PFSK-1 (cell line): Measurements from ENCODE around the gene CD247.

Experiments
- REST ChIP-seq, 2 experiments: IDR thresholded peaks; 2 replicates each; pipeline versions ENCODE4 v1.6.1 to v1.8.0; 2011 to 2012; ENCODE audit warnings: low read depth in 2 of 2, low read length in 2 of 2, control low read depth in 1 of 2, inconsistent platforms in 1 of 2, mild to moderate bottlenecking in 1 of 2, moderate library complexity in 1 of 2; ENCODE audit not compliant: insufficient read depth in 1 of 2
- SIN3A ChIP-seq: IDR thresholded peaks from 2 replicates; pipeline ENCODE4 v1.6.1; 2012; ENCODE audit warnings: mild to moderate bottlenecking, low read length, moderate library complexity, borderline replicate concordance; ENCODE audit not compliant: insufficient read depth
- TAF1 ChIP-seq: IDR thresholded peaks from 2 replicates; pipeline ENCODE4 v1.6.1; 2012; ENCODE audit warnings: low read length, control low read depth, borderline replicate concordance; ENCODE audit not compliant: insufficient read depth

- TF ChIP-seq SIN3A (no peak), REST (IDR thresholded peaks at IDR 0.05; ENCODE audit: insufficient read depth in 1 of 2, low read depth in 2 of 2, low read length in 2 of 2) (no peak), TAF1 (no peak)
These were observed 84.0 kb downstream of the CD247 start for GRCh38 chr1:167434306-167434705.
